Measurements from ENCODE around the gene RILPL2. TPM values are rescaled to one million over a fixed set of nuclear protein-coding genes. Genes with fewer than 3 reads are reported as not detected.

RILPL2 gene
- total and polyA plus RNA-seq, 2 of the 13 experiments (the other 11 are each of a cell fraction or from before 2014, with no cell fraction given), result 2.7 to 8.1 TPM

DNA sequence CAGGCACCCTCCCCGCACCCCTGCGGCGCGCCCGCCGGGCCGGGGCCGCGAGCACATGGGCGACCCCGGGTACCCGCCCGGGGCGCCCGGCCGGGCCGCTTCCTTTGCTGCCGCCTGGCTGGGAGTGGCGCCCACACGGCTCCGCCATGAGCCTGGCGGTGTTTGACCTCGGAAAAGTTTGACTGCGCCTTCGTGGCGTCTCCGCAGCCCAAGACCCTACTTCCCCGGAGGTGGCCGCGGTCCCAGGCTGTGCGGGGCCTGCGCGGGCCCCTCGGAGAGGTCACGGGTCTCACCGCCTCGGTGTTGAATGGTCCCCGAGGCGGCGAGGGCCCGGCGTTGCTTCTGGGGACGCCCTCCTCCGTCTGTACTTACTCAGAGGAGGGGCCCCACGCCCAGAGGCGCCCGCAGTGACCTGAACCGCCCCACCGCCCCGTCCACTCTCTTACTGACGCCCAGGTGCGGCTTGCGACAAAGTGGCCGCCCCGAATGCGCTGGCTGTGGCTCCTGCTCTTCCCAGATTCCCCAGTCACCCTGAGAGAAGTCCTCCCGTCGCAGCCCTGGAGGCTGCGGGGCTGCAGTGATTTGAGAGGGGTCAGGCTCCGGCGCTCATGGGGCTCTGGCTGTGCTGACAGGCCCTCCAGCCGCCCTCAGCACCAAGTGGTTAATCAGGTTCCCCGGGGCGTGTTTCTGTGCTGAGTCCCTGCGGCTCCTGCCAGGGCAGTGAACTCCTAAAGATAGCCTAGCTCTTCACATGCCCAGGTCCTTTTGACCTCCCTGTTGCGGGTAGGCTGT, 46.7 kb downstream of the RILPL2 start (continued):
- no peak for TF ChIP-seq BCLAF1 (IDR thresholded peaks at IDR 0.05)
- TF ChIP-seq ZNF687 (CRISPR knock-in tag; IDR thresholded peaks at IDR 0.05), result peak; percentile 73
- no peak for TF ChIP-seq SP4 (CRISPR knock-in tag; IDR thresholded peaks at IDR 0.05)
- TF ChIP-seq, protein P1, sequence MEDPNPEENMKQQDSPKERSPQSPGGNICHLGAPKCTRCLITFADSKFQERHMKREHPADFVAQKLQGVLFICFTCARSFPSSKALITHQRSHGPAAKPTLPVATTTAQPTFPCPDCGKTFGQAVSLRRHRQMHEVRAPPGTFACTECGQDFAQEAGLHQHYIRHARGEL (CRISPR knock-in tag; IDR thresholded peaks at IDR 0.05), result no peak
- TF ChIP-seq PITX1 (CRISPR knock-in tag; IDR thresholded peaks at IDR 0.05), result no peak
- TF ChIP-seq ZNF564 (CRISPR knock-in tag; IDR thresholded peaks at IDR 0.05), result no peak
- TF ChIP-seq NCOA1 (CRISPR knock-in tag; IDR thresholded peaks at IDR 0.05), result no peak
- peak; percentile 74; the same call in 1 of the 2 replicates for TF ChIP-seq ARID4A (CRISPR knock-in tag; IDR thresholded peaks at IDR 0.05; ENCODE audit: borderline replicate concordance)
- no peak for TF ChIP-seq ZNF562 (CRISPR knock-in tag; IDR thresholded peaks at IDR 0.05; ENCODE audit: borderline replicate concordance)
- peak; percentile 33; the same call in 1 of the 2 replicates for TF ChIP-seq ZNF746 (CRISPR knock-in tag; IDR thresholded peaks at IDR 0.05)
- no peak for TF ChIP-seq CHD2 (IDR thresholded peaks at IDR 0.05; ENCODE audit: low read depth, low read length)
- 0 out of 2 replicates have a peak, but pooled peaks have one; percentile 39 for TF ChIP-seq HOXA3 (CRISPR knock-in tag; IDR thresholded peaks at IDR 0.05)
- no peak for TF ChIP-seq ZNF577 (CRISPR knock-in tag; IDR thresholded peaks at IDR 0.05; ENCODE audit: borderline replicate concordance, low read depth)
- TF ChIP-seq PAX8 (CRISPR knock-in tag; IDR thresholded peaks at IDR 0.05; ENCODE audit: borderline replicate concordance), result no peak
- TF ChIP-seq ZBTB8A (CRISPR knock-in tag; IDR thresholded peaks at IDR 0.05; ENCODE audit: borderline replicate concordance, low read depth), result no peak
- TF ChIP-seq ATF1 (CRISPR knock-in tag; IDR thresholded peaks at IDR 0.05), result no peak
- no peak; the same call in none of the 2 replicates for TF ChIP-seq MYC (CRISPR knock-in tag; IDR thresholded peaks at IDR 0.05; ENCODE audit: borderline replicate concordance)
- TF ChIP-seq ZNF598 (CRISPR knock-in tag; IDR thresholded peaks at IDR 0.05; ENCODE audit: borderline replicate concordance), result peak; percentile 46; the same call in 1 of the 2 replicates

All from HepG2 (cell line).